Stimulated activated CD8-positive, alpha-beta memory T cell treated with anti-CD3 and anti-CD28 coated beads, Interleukin-12 subunit alpha, Interleukin-12 subunit beta, amount 100 ng/mL, for 4 hours (primary cell): ENCODE measurements around the gene ARFGEF2.
"Not testable (repeated sequence)": the region's sequence is repeated elsewhere in the genome, so short reads cannot be mapped to it uniquely, and the experiment has no call there.

Source experiments
- DNase-seq: peaks from one replicate; pipeline ENCODE4 v3.0.0-alpha.2; 2020; ENCODE audit warnings: low read depth

Gene ARFGEF2

GRCh38 chr20:48952656-48953055 is 31.1 kb downstream of the ARFGEF2 start:
- DNase-seq = no peak

DNA sequence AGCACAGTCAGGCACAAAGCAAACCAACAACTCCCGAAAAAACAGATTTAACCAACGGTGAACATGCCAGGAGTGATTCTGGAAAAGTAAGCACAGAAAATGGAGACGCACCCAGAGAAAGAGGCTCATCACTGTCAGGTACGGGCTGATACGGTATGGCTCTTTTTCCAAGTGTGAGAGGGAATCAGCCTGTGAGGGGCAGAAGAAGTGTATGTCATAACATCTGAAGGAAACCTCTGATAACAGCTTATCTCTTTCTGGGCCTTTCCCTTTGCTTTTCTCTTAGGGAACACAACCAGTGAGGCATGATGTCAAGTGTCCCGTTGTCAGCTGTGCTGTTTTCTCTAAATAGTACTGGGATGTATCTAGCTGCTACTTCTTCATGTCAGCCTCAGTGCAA is 32.1 kb downstream of the ARFGEF2 start:
- no peak for DNase-seq

DNA sequence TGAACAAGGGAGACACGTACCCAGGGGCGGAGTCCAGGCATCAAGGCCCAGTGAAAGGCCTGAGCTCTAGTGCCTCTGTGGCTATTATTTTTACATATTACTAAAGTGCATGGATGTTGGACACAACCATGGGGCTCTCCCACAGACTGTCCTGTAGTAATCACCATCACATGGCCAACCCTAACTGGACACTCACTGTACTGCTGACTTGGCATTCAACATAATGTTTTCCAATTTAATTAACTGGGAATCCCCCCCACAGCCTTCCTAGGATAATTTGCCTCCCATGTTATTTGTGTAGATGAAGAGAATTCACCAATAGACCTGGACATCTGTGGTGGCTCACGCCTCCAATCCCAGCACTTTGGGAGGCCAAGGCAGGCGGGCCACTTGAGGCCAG is 34.5 kb downstream of the ARFGEF2 start:
- DNase-seq = no peak

- no peak for DNase-seq
Observed at GRCh38 chr20:48957053-48957481, 35.6 kb downstream of the ARFGEF2 start.

GRCh38 chr20:48957533-48957932 is 36.0 kb downstream of the ARFGEF2 start:
- DNase-seq = no peak

GRCh38 chr20:48958743-48959142 is 37.2 kb downstream of the ARFGEF2 start:
- no peak for DNase-seq

DNA sequence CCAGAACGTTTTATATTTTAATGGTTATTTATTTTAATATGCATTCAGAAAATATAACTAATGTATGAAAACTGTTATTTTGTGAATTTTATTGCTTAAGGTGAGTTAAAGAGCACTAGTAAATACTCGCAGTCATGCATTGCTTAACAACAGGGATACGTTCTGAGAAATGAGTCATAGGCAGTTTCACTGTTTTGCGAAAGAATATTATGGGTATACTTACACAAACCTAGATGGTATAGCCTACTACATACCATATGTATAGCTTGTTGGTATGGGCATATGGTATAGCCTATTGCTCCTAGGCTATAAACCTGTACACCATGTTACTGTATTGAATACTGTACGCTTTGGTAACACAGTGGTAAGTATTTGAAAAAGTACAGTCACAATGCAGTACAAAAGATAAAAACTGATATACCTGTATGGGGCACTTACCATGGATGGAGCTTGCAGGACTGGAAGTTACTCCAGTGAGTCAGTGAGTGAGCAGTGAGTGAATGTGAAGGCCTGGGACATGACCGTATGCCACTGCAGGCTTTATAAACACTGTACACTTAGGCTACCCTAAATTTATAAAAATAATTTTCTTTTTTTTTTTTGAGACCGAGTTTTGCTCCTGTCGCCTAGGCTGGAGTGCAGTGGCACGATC is 38.5 kb downstream of the ARFGEF2 start:
- no peak for DNase-seq

DNA sequence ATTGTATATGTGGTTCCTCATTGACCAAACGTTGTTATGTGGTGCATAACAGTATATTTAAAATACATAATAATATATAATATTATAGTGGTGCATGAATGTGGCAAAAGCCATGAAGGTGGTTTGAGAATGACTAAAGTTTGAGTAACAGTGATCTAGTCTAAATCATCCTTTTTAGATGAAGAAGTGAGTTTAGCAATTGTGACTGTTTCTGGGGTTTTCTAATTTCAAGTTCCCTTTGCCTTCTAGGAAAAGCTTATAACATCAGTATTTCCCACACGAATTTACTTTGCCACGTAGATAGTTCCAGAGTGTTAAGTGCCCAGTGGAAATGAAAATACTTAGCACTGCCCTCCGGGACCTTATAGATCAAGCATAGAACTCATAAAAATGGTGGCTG is 40.9 kb downstream of the ARFGEF2 start:
- no peak for DNase-seq

- DNase-seq = no peak
Observed at GRCh38 chr20:48962976-48963771, 41.7 kb downstream of the ARFGEF2 start.

DNA sequence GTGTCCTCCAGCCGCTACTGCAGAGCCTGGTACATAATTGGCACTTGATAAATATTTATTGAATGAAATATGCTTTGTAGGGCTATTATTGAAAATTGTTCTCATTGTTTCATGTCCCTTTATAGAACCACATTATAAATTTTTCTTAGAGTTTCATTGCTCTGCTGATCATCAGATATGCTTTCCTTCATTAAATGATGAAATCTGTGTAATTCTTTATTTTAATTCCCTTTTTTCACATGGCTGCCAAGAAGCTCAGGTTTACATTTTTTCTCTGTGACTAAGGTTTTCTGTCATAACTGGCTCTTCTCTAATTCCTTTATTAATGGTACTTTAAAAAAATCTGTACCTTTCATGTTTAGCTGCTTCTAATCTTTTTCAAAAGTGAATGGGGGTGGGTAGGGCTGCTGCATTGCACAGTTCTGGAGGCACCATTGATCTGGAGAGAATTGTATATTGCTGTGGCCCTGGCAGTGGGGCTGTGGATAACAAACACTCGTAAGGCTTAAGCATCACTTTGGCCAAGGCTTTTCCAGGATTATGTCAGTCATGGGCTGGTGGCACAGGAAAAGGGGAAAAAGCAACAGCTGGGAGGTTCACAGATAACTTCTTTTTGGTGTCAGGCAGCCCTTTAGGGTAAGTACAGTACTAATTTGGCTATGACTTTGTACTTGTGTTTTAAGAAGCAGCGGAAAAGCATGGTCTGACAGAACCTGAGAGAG is 43.8 kb downstream of the ARFGEF2 start:
- DNase-seq = no peak

DNA sequence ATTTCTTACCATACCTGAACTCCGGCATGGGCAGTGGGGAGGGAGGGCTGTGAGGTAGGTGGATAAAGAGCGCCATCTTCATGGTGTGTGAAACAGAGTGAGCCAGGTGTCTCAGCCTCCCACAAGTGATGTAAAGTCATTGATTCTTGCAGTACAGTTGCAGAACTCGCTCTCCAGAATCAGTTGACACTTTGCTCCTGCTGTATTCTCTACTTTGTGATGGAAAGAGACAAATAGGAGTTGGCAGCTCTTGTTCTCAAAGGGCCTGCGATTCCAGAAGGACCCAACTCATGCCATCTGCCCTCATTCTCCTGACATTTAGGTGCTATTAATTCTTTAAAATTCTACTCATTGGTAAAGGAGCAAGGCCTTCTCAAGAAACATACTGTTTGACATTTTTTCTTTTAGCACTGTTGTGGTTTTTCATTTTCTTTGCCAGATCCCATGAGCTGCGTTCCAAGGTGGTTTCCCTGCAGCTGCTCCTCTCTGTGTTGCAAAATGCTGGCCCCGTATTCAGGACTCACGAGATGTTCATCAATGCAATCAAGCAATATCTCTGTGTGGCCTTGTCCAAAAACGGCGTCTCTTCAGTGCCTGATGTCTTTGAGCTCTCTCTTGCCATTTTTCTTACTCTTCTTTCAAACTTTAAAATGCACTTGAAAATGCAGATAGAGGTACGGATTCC is 49.3 kb downstream of the ARFGEF2 start:
- DNase-seq = no peak

DNA sequence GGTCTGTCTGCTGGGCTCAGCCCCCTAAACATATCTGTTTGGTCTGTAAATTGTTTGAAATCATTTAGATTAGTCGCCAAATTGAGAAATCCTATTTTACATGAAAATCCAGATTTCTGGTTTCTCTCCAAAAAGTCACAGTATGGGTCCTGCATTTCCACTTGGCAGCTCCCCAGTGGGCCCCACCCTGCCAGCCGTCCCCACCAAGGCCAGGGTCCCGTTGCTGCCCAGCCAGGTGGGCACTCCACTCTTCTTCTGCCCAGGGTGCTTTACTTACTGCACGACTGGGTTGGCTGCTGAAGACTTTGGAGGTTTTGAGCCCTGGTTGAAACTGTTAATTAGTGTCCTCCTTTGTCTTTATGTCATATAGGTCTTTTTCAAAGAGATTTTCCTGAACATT is 50.4 kb downstream of the ARFGEF2 start:
- no peak for DNase-seq

GRCh38 chr20:48972816-48973215 is 51.3 kb downstream of the ARFGEF2 start:
- DNase-seq = no peak

GRCh38 chr20:48975955-48976354 is 54.4 kb downstream of the ARFGEF2 start:
- no peak for DNase-seq

DNA sequence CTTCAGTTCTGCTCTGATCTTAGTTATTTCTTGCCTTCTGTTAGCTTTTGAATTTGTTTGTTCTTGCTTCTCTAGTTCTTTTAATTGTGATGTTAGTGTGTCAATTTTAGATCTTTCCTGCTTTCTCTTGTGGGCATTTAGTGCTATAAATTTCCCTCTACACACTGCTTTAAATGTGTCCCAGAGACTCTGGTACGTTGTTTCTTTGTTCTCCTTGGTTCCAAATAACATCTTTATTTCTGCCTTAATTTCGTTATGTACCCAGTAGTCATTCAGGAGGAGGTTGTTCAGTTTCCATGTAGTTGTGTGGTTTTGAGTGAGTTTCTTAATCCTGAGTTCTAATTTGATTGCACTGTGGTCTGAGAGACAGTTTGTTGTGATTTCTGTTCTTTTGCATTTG is 58.5 kb downstream of the ARFGEF2 start:
- DNase-seq = not testable (repeated sequence)

- no peak for DNase-seq
Observed at GRCh38 chr20:48983423-48984400, 62.2 kb downstream of the ARFGEF2 start.

- no peak for DNase-seq
Observed at GRCh38 chr20:48984575-48985219, 63.2 kb downstream of the ARFGEF2 start.

GRCh38 chr20:48986899-48987298 is 65.4 kb downstream of the ARFGEF2 start:
- no peak for DNase-seq

DNA sequence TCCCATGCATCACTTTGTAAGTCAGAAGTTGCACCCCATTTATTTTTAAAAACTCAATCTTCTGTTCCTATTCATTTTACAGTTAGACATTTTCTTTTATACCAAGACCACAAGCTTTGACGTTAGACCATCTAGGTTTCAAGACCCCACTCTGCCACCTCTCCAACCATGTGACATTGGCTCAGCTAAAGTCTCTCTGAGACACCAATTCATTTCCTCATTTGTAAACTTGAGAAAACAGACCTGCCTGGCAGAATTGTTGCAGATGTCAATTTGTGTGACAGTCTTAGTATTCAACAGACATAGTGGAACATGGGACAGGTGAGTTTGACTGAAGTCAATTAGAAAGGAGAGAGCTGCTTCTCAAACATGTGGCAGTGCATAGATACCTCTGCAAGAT is 69.0 kb downstream of the ARFGEF2 start:
- no peak for DNase-seq

DNA sequence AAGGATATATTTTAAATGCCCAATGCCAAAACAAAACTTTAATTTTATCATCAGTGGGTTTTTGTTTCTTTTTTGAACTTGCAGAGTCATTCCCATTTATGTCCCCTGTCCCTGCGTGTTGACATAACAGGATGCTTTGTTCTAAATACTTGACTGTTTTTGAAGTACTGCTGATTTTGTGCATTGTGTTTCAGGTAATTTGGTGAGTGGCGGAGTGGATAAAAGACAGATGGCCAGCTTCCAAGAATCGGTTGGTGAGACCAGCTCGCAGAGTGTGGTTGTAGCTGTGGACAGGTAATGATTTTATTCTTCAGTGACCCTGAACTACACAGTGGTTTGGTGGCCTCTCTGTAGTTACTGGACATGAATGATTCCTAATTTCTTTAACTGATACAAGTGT is 74.1 kb downstream of the ARFGEF2 start:
- no peak for DNase-seq
